GF-D8 (cell line): Measurements from ENCODE around the gene MAP3K7.

Experiments
- DNase-seq: peaks from one replicate; lab custom pipeline; 2025; lab: John Stamatoyannopoulos, UW

MAP3K7 gene

DNA sequence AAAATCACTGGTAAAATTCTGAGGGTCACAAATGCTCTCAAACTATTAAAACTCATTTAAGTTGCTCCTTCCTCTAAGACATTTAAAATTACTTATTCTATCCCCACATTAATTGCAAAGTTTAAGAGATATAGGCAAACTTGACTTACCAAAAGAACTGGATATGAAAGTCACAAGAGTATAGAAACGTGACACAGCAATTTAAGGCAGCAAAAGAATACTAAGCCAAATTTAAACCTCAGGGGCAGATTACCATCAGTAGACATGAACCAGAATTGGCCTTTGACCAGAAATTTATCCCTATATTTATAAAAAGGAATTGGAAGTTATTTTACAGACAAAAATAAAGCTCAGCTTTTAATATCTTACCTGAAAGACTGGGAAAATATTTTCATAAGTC, 56.0 kb downstream of the MAP3K7 start:
- no peak for DNase-seq

GRCh38 chr6:90525421-90525820, 61.5 kb downstream of the MAP3K7 start:
- no peak for DNase-seq

DNA sequence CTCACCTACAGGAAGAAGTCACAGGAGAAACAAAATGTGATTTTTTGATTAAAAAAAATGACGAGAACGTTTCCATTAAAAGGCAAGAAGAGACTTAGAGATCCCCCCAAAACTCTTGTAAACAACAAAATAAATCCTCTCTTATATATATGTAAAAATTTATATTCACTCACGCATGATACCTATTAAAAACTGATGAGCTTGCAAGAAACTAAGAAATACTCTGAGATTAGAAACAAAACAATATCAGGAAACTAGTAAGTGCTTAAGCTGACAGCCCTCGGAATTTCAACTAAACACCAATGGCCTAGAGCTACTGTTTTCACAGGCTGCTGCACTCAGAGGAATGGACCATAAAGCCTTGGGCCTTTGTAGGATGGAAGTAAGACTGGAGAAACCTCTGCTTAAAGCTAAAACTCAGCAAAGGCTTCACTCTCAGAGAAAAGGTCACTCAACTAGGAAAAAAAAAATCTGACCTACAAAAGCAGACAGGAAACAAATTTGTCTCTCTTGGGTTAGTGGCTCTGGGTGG, 63.0 kb downstream of the MAP3K7 start:
- DNase-seq: no peak

DNA sequence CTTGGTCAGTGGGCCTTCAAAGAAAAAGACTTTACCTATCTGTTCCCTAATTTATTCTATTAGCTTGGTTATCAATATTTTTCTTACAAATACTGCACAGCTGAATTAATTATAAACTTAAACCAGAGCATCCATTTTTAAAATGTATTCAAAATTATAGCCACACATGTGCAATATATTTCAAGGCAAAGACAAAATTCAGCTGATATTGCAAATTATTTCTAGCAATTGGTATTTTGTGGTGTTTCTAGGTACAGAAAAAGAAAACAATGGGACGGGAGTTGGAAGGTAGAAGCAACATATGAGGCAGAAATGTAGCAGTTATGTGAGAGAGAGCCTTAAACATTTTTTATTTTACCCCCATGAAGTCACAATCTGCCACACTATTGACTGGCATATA, 64.9 kb downstream of the MAP3K7 start:
- no peak for DNase-seq

- no peak for DNase-seq
Measured at GRCh38 chr6:90516074-90516660, 70.7 kb downstream of the MAP3K7 start.

GRCh38 chr6:90514496-90514895, 72.4 kb downstream of the MAP3K7 start:
- DNase-seq: no peak

DNA sequence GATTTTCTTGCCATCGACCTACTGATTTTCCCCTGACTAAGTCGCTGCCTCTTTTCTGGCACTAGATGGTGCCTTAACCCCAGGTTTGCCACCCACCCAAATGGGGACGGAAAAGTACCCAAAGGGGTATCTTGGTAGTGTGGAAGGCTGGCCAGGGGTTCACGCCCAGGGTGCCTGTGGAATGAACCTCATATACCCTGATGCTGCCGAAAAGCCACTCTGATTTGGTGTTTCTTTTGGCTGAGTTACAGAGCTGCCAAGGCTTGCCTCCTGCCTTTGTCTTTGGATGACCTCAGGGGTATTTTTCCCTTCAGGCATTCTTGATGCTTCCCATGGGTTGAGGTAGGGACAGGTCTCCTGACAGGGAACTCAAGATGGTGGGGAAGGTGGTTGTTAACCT, 78.1 kb downstream of the MAP3K7 start:
- no peak for DNase-seq

- DNase-seq: no peak
Measured at GRCh38 chr6:90502866-90503407, 83.9 kb downstream of the MAP3K7 start.

DNA sequence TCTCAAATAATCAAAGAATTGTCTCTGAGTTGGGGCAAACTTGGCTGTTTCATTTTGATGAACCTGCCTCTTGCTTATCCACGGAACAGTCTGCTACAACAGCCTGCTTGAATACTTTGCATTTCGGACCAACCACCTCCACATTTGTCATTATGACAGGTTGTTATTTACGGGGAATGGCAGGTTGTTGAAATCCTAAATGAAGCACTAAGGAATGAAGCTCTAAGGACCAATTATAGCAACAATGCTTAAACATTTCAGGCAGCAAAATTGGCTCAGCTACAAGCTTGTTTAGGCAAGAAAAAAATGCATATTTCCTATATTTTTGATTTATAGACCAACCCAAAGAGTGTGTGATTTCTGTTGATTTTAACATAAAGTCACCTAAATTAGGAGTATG, 84.5 kb downstream of the MAP3K7 start:
- no peak for DNase-seq

DNA sequence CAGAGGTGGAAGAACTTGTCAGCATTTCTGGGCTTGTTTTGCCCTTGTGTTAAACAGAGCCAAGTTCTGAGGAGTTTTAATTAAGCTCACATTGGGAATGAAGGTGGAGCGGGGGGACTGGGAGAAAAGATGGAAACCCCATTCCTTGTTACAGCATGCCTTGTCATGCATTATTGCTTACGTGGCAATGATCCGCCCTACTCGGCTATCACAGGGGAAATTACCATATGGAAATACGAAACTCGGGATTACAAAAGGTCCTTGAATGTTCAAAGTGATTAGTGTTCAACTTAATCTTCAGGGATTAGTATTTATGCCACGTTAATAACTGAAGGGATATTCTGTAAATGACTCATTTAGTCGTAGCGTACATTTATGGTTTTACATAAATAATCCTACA, 86.4 kb downstream of the MAP3K7 start:
- DNase-seq: no peak

GRCh38 chr6:90497411-90497810, 89.5 kb downstream of the MAP3K7 start:
- no peak for DNase-seq

GRCh38 chr6:90496258-90497016, 90.4 kb downstream of the MAP3K7 start:
- no peak for DNase-seq

GRCh38 chr6:90495216-90495817, 91.6 kb downstream of the MAP3K7 start:
- DNase-seq: no peak

DNA sequence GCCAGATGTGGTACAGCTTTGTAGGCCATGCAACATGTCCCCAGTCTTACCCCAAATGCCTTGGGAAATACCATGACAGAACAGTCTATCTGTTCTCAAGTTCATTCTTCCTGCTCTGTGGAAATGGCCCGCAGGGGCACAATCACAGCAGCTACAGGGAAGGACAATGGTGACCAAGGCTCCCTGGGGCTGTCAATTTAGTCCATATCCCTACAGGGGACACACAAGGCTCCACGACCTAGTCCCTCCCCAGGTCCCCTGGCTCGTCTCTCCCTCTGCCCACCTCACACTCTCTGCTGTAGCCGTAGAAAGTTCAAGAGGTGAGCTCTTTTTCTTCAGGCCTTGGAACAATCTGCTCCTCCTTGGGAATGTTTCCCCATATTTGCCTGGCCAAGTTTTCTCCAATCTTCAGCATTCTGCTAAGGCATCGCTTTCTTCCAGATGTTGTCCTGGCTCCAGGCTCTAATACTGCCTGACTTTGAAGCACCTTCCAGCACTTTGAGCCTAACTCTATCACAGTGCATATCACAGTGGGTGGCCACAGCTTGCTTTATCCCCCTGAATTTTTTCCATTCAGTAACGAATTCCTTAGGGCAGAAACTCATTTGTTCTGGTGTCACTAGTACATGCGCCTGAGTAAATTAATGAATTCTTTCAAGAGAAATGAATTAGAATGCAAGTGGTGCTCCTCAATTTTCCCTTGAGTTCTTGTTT, 92.6 kb downstream of the MAP3K7 start:
- DNase-seq: no peak

DNA sequence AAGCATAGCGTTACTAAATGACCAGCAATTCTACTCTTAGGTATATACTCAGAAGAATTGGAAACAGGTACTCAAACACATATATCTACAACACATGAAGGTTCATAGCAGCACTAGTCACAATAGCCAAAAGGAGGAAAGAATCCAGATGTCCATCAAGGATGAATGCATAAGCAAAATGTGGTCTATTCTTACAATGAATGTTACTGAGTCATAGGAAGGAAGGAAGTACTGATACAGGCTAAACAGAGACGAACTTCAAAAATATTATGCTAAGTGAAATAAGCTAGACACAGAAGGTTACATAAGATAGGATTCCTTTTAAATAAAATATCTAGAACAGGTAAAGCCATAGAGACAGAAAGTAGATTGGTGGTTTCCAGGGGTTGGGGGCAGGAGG, 93.5 kb downstream of the MAP3K7 start:
- no peak for DNase-seq

GRCh38 chr6:90492798-90493197, 94.1 kb downstream of the MAP3K7 start:
- DNase-seq: no peak

GRCh38 chr6:90492369-90492768, 94.5 kb downstream of the MAP3K7 start:
- no peak for DNase-seq

DNA sequence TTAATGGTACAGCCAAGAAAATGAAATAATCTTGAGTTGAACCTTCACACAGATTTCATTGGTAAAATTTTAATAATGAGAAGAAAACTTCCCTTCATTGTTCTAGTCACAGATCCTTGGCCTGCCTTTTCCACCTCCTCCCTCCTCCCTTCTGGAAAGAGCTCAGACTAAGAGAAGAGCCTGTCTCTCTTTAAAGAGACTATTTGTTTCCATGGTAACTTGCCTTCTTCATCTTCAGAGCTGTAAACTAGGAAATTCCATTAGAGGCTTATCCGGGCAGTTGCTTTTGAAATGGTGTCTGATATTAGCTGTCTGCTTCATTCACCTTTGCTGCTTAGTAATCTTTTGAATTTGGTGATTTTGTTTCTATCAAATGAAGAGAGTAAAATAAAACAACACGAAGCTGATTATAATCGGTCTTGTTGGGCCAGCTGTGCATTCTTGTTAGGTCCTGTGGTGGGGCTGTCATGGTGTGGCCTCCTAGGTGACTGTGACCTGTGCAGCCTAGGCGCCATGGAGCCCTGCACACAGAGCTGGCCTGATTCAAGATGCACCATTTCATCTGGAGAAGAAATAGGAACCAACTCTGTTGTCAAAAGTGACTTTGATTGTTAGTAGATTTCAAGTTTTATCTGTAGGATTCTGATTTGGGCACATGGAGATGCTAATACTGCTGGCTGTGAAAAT, 96.7 kb downstream of the MAP3K7 start:
- no peak for DNase-seq

GRCh38 chr6:90488816-90489215, 98.1 kb downstream of the MAP3K7 start:
- no peak for DNase-seq

GRCh38 chr6:90485635-90486277, 101.1 kb downstream of the MAP3K7 start:
- no peak for DNase-seq

- DNase-seq: no peak
Measured at GRCh38 chr6:90484903-90485302, 102.0 kb downstream of the MAP3K7 start.
